Activated B cell treated with CpG ODN at 0.5 μM for 24 hours (primary cell): Measurements from ENCODE around the gene NT5C. TPM values are rescaled to one million over a fixed set of nuclear protein-coding genes. Genes with fewer than 3 reads are reported as not detected.

Source experiments
- ATAC-seq: fragments of 200-7000 bp; cut with Tn5 transposase; one replicate; pipeline ENCODE4 v1.10.0; 2021; ENCODE audit warnings: low read depth, mild to moderate bottlenecking, moderate library complexity
- CTCF ChIA-PET: fragments of 350-600 bp; sonication (Branson Sonifier 250); formaldehyde crosslinking; loops from one replicate; lab custom pipeline; 2021; ENCODE audit warnings: antibody characterized with exemption; lab: Charles Lee
- POLR2A ChIA-PET: fragments of 350-600 bp; sonication (Branson Sonifier 250); formaldehyde crosslinking; loops from one replicate; lab custom pipeline; 2021; ENCODE audit warnings: antibody characterized with exemption; lab: Charles Lee
- DNase-seq: peaks from one replicate; pipeline ENCODE4 v3.0.0; 2022
- H3K27ac Mint-ChIP-seq: one replicate; pipeline ENCODE4 v1.8.0; 2020; ENCODE audit warnings: mixed read lengths
- H3K27me3 Mint-ChIP-seq: one replicate; pipeline ENCODE4 v1.8.0; 2021; ENCODE audit warnings: mixed read lengths
- H3K36me3 Mint-ChIP-seq: one replicate; pipeline ENCODE4 v1.8.0; 2021; ENCODE audit warnings: low read depth, mixed read lengths
- H3K4me1 Mint-ChIP-seq: one replicate; pipeline ENCODE4 v1.8.0; 2021; ENCODE audit warnings: mixed read lengths
- H3K4me3 Mint-ChIP-seq: one replicate; pipeline ENCODE4 v1.8.0; 2020; ENCODE audit warnings: mild to moderate bottlenecking, mixed read lengths
- H3K9me3 Mint-ChIP-seq: one replicate; pipeline ENCODE4 v1.8.0; 2020; ENCODE audit warnings: mixed read lengths
- CTCF ChIP-seq: fragments of 200-600 bp; IDR thresholded peaks from one replicate; pipeline ENCODE4 v1.8.0; 2022; ENCODE audit warnings: antibody characterized with exemption, mild to moderate bottlenecking
- intact Hi-C: fragments of 100-400 bp; cut with micrococcal nuclease; formaldehyde crosslinking; loops from one replicate; pipeline ENCODE4 v1.15.1; 2024
- total RNA-seq: library from RNA; stranded (reverse); gene quantifications from 2 replicates; pipeline ENCODE4 v1.2.3, GENCODE V29; 2022

NT5C gene
- total RNA-seq, 1 donor from 2014 or later, result 95.0 TPM

GRCh38 chr17:75147878-75148546, 16.5 kb upstream of the NT5C start:
- peak overlapping the region; percentile 30 for H3K27ac Mint-ChIP-seq
- H3K36me3 Mint-ChIP-seq, result peaks cover 42% of the 10 kb centered on the region
- intact Hi-C loops, result no loop called here
- CTCF ChIA-PET, result interaction anchor here (1.1 kb wide), 1 partner anchor 34 kb away, joined by 3 read pairs; no protein-coding TSS in a partner anchor
- DNase-seq (no peak), ATAC-seq (peak; percentile 45)
- H3K27me3 Mint-ChIP-seq, result no peaks in the 10 kb centered on the region
- POLR2A ChIA-PET, result interaction anchor here (0.6 to 2.0 kb wide), 2 partner anchors 16 to 22 kb away, joined by 7 to 9 read pairs; partner anchors contain the start of gene NT5C
- peaks cover 24% of the 10 kb centered on the region for H3K4me1 Mint-ChIP-seq
- H3K4me3 Mint-ChIP-seq, result no peak overlapping the region
- no peaks in the 10 kb centered on the region for H3K9me3 Mint-ChIP-seq
- no peak for TF ChIP-seq CTCF

GRCh38 chr17:75146592-75146991, 15.1 kb upstream of the NT5C start:
- peaks cover 14% of the 10 kb centered on the region for H3K4me1 Mint-ChIP-seq
- TF ChIP-seq CTCF, result no peak
- POLR2A ChIA-PET, result no interaction called here
- no peak overlapping the region for H3K4me3 Mint-ChIP-seq
- DNase-seq (no peak), ATAC-seq (no peak)
- no peaks in the 10 kb centered on the region for H3K27me3 Mint-ChIP-seq
- H3K27ac Mint-ChIP-seq, result no peak overlapping the region
- no peaks in the 10 kb centered on the region for H3K9me3 Mint-ChIP-seq
- intact Hi-C loops, result no loop called here
- CTCF ChIA-PET, result interaction anchor here (0.9 to 1.8 kb wide), 2 partner anchors 16 to 25 kb away, joined by 5 to 7 read pairs; no protein-coding TSS in a partner anchor
- peaks cover 42% of the 10 kb centered on the region for H3K36me3 Mint-ChIP-seq

GRCh38 chr17:75144816-75145512, 13.4 kb upstream of the NT5C start:
- Mint-ChIP-seq H3K27ac (no peak overlapping the region), H3K4me3 (no peak overlapping the region), H3K36me3 (peaks cover 42% of the 10 kb centered on the region), H3K4me1 (peaks cover 29% of the 10 kb centered on the region), H3K27me3 (no peaks in the 10 kb centered on the region), H3K9me3 (no peaks in the 10 kb centered on the region)
- TF ChIP-seq CTCF, result no peak
- DNase-seq (no peak), ATAC-seq (no peak)
- ChIA-PET POLR2A (interaction anchor here (0.6 to 2.0 kb wide), 5 partner anchors 10 to 175 kb away, joined by 3 to 11 read pairs (median 4); partner anchors contain the start of genes ATP5PD, JPT1 and KCTD2), CTCF (interaction anchor here (0.6 to 1.8 kb wide), 3 partner anchors 15 to 57 kb away, joined by 3 to 7 read pairs (median 6); no protein-coding TSS in a partner anchor)
- intact Hi-C loops, result no loop called here

- ATAC-seq, result no peak
- H3K4me1 Mint-ChIP-seq, result peaks cover 20% of the 10 kb centered on the region
- DNase-seq, result no peak
- ChIA-PET CTCF (no interaction called here), POLR2A (no interaction called here)
- H3K9me3 Mint-ChIP-seq, result no peaks in the 10 kb centered on the region
- intact Hi-C loops, result no loop called here
- TF ChIP-seq CTCF, result no peak
- H3K27ac Mint-ChIP-seq, result no peak overlapping the region
- no peak overlapping the region for H3K4me3 Mint-ChIP-seq
- peaks cover 30% of the 10 kb centered on the region for H3K36me3 Mint-ChIP-seq
- H3K27me3 Mint-ChIP-seq, result no peaks in the 10 kb centered on the region
Observed at GRCh38 chr17:75142236-75142971, 10.9 kb upstream of the NT5C start.
